ENCODE data around the gene ZNF573.

Gene ZNF573

DNA sequence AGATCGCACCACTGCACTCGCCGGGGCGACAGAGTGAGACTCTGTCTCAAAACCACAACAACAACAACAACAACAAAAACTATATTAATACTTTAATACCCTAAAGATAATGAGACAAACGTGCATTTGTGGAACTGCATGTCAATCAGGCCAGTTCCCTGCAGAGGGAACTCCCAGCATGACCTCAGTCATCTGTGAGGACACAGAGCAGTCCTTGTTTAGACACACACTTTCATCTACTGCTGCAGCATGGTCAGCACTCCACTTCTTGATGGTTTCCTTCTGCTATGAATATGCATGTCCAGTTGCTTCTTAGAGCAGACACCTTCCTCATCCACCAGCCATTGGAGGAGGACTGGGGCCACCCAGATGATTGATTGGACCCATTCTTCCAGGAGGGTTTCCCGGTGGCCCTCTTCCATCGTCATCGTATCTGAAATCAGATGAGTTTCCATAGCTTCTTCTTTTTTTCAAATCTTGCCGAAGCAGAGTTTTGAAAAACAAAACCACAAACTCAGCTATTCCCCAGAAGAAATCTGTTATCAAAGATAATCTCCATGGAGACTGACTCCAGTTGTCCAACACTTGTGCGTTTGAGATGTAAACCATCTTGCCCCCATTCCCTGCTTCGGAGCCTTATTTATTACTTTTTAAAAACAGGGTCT lies 86.3 kb downstream of the ZNF573 start:
- DNase-seq, result no peak

DNA sequence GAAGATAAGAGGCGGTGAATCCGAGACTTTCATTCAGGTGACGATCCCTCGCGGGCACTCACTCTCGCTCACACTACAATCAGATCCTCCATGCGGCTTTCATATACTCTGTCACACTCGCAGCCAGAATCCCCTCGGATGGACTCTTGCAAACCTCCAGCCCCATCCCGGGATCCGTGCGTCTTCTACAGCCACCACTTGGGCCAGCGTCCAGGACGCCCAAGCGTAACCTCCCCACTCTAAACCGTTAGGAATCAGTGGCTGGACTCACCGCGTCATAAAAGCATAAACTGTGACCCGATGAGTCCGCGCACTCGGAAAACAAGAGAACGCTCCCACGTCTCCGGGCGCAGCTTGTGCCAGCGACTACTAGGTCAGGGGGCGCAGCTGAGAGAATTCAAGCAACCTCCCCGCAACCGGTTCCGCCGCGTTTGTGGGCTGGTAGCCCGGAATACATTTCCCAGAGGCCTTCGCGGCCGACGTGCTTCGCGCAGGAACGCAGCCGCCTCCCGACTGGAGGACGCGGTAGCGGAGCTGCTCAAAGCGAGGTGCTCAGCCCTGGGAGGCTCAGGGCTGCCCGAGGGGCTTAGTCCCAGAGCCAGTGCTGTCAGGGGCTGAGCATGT lies 87.4 kb downstream of the ZNF573 start:
- no peak for DNase-seq

All from DMS153 (cell line).